ENCODE measurements around the gene RIC8B. TPM values are rescaled to one million over a fixed set of nuclear protein-coding genes. Genes with fewer than 3 reads are reported as not detected.

RIC8B gene
- total RNA-seq, 1 donor from 2014 or later: 25.2 TPM

GRCh38 chr12:106878804-106879203, 104.3 kb downstream of the RIC8B start:
- Histone ChIP-seq H3K4me1 (no peaks in the 10 kb centered on the region), H3K36me3 (peaks cover 31% of the 10 kb centered on the region), H3K4me3 (no peak overlapping the region), H3K27me3 (ENCODE audit: low read depth) (no peaks in the 10 kb centered on the region), H3K27ac (replicated peaks) (no peak overlapping the region), H3K9me3 (replicated peaks) (no peaks in the 10 kb centered on the region)
- DNase-seq: no peak
- no peak for TF ChIP-seq CTCF (IDR thresholded peaks at IDR 0.05; ENCODE audit: borderline replicate concordance)
- intact Hi-C loops (cut with micrococcal nuclease): no loop called here

- intact Hi-C loops (cut with micrococcal nuclease): no loop called here
- peaks cover 24% of the 10 kb centered on the region for H3K36me3 ChIP-seq
- no peak overlapping the region for H3K4me3 ChIP-seq
- H3K27ac ChIP-seq (replicated peaks): no peak overlapping the region
- no peak for TF ChIP-seq CTCF (IDR thresholded peaks at IDR 0.05; ENCODE audit: borderline replicate concordance)
- no peak for DNase-seq
- no peaks in the 10 kb centered on the region for H3K4me1 ChIP-seq
- H3K9me3 ChIP-seq (replicated peaks): no peaks in the 10 kb centered on the region
- no peaks in the 10 kb centered on the region for H3K27me3 ChIP-seq (ENCODE audit: low read depth)
Observed at GRCh38 chr12:106879612-106880011, 105.1 kb downstream of the RIC8B start.

DNA sequence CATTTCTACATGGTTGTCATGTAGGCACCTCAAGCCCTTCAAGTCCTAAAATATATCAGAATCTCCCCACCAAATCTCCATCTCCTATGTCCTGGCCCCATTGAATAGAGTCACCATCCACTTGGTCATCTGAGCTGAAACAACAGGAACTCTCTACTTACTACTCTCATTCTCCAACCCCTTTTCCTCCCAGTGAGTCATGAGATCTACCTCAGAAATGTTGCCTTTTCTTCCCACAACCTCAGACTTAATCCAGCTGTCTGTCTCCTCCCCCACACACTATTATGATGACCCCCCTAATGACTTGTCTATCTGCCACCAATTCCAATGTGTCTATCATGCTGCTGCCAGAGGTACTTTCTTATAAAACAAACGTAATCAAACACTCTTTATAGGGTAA, 108.9 kb downstream of the RIC8B start:
- DNase-seq: no peak
- peaks cover 50% of the 10 kb centered on the region for H3K36me3 ChIP-seq
- H3K4me1 ChIP-seq: peaks cover 3% of the 10 kb centered on the region
- intact Hi-C loops (cut with micrococcal nuclease): no loop called here
- H3K4me3 ChIP-seq: no peak overlapping the region
- TF ChIP-seq CTCF (IDR thresholded peaks at IDR 0.05; ENCODE audit: borderline replicate concordance): no peak
- H3K27ac ChIP-seq (replicated peaks): no peak overlapping the region
- no peaks in the 10 kb centered on the region for H3K9me3 ChIP-seq (replicated peaks)
- no peaks in the 10 kb centered on the region for H3K27me3 ChIP-seq (ENCODE audit: low read depth)

DNA sequence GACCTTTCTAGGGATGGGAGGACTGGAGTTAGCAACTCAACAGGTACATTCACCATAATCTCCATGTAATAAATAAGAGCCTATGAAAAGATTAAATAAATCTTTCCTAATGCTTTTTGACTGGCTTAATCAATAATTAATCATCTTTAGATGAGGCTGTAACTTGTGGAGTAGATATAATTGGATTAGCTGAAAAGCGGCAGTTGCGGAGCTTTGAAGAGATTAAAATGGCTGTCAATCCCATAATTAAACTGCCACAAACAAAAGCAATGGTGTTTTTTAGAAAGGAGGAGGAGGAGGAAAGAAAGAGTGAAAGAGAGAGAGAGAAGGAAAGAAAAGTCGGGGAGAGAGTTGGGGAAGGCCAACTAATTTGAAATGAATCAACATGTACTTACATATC, 110.5 kb downstream of the RIC8B start:
- no peak for TF ChIP-seq CTCF (IDR thresholded peaks at IDR 0.05; ENCODE audit: borderline replicate concordance)
- Histone ChIP-seq H3K4me3 (no peak overlapping the region), H3K9me3 (replicated peaks) (no peaks in the 10 kb centered on the region), H3K4me1 (peaks cover 8% of the 10 kb centered on the region), H3K27ac (replicated peaks) (no peak overlapping the region), H3K27me3 (ENCODE audit: low read depth) (no peaks in the 10 kb centered on the region), H3K36me3 (peaks cover 46% of the 10 kb centered on the region)
- intact Hi-C loops (cut with micrococcal nuclease): no loop called here
- no peak for DNase-seq

GRCh38 chr12:106885541-106886249, 111.2 kb downstream of the RIC8B start:
- no peak for TF ChIP-seq CTCF (IDR thresholded peaks at IDR 0.05; ENCODE audit: borderline replicate concordance)
- no peak for DNase-seq
- intact Hi-C loops (cut with micrococcal nuclease): no loop called here
- no peak overlapping the region for H3K4me3 ChIP-seq
- peaks cover 40% of the 10 kb centered on the region for H3K36me3 ChIP-seq
- no peaks in the 10 kb centered on the region for H3K27me3 ChIP-seq (ENCODE audit: low read depth)
- peaks cover 8% of the 10 kb centered on the region for H3K4me1 ChIP-seq
- H3K27ac ChIP-seq (replicated peaks): no peak overlapping the region
- no peaks in the 10 kb centered on the region for H3K9me3 ChIP-seq (replicated peaks)
